Mesothelial cell of epicardium (in vitro differentiated cells): Measurements from ENCODE around the gene MCCC2. TPM values are rescaled to one million over a fixed set of nuclear protein-coding genes. Genes with fewer than 3 reads are reported as not detected.

Experiments
- DNase-seq, 2 experiments: peaks; one replicate each; pipeline ENCODE4 v3.0.0; 2021; ENCODE audit warnings: low spot score in 2 of 2; ENCODE audit not compliant: unreplicated experiment in 2 of 2
- H3K27ac Mint-ChIP-seq: 2 replicates; pipeline ENCODE4 v1.8.0; 2021; ENCODE audit warnings: mixed read lengths
- H3K27me3 Mint-ChIP-seq: 2 replicates; pipeline ENCODE4 v1.8.0; 2021; ENCODE audit warnings: low read depth, mixed read lengths
- H3K36me3 Mint-ChIP-seq: 2 replicates; pipeline ENCODE4 v1.8.0; 2021; ENCODE audit warnings: mixed read lengths
- H3K4me1 Mint-ChIP-seq: 2 replicates; pipeline ENCODE4 v1.8.0; 2021; ENCODE audit warnings: mixed read lengths
- H3K4me3 Mint-ChIP-seq: 2 replicates; pipeline ENCODE4 v1.8.0; 2021; ENCODE audit warnings: mild to moderate bottlenecking, moderate library complexity, mixed read lengths
- H3K9me3 Mint-ChIP-seq: 2 replicates; pipeline ENCODE4 v1.8.0; 2021; ENCODE audit warnings: mixed read lengths
- total RNA-seq: library from RNA; stranded (reverse); gene quantifications from 3 replicates; pipeline ENCODE4 v1.2.1, GENCODE V29; 2021
- TF ChIP-seq, protein P1 (sequence below): fragments of 200-600 bp; sonication (generic); IDR thresholded peaks from one replicate; pipeline ENCODE4 v1.5.0; 2021; ENCODE audit warnings: antibody characterized with exemption; ENCODE audit not compliant: unreplicated experiment

The MCCC2 gene
- total RNA-seq, 1 donor from 2014 or later = 44.6 TPM

DNA sequence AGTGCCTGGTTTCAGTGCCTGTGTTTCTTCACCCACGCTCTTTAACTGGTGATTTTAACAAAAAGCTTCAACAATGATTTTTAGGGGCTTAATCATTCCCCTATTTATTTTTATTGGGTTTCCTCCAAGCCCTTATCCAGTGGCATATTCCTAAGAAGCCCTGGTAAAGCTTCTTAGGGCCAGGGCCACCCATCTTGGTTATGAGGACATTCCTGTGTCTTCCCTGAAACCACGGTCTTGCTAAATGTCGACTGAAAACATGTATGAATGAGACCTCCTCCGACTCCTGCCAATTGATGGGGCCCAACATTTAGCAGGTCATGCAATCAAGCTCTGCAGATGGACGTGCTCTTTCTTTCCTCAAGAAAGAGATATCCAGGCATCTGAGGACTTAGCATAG is 118.3 kb downstream of the MCCC2 start:
- DNase-seq = no peak
- TF ChIP-seq, protein P1, sequence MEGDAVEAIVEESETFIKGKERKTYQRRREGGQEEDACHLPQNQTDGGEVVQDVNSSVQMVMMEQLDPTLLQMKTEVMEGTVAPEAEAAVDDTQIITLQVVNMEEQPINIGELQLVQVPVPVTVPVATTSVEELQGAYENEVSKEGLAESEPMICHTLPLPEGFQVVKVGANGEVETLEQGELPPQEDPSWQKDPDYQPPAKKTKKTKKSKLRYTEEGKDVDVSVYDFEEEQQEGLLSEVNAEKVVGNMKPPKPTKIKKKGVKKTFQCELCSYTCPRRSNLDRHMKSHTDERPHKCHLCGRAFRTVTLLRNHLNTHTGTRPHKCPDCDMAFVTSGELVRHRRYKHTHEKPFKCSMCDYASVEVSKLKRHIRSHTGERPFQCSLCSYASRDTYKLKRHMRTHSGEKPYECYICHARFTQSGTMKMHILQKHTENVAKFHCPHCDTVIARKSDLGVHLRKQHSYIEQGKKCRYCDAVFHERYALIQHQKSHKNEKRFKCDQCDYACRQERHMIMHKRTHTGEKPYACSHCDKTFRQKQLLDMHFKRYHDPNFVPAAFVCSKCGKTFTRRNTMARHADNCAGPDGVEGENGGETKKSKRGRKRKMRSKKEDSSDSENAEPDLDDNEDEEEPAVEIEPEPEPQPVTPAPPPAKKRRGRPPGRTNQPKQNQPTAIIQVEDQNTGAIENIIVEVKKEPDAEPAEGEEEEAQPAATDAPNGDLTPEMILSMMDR = no peak
- no peak overlapping the region for H3K27ac Mint-ChIP-seq
- peaks cover 74% of the 10 kb centered on the region for H3K27me3 Mint-ChIP-seq
- H3K36me3 Mint-ChIP-seq = no peaks in the 10 kb centered on the region
- no peak overlapping the region for H3K4me3 Mint-ChIP-seq
- no peaks in the 10 kb centered on the region for H3K4me1 Mint-ChIP-seq
- no peaks in the 10 kb centered on the region for H3K9me3 Mint-ChIP-seq

DNA sequence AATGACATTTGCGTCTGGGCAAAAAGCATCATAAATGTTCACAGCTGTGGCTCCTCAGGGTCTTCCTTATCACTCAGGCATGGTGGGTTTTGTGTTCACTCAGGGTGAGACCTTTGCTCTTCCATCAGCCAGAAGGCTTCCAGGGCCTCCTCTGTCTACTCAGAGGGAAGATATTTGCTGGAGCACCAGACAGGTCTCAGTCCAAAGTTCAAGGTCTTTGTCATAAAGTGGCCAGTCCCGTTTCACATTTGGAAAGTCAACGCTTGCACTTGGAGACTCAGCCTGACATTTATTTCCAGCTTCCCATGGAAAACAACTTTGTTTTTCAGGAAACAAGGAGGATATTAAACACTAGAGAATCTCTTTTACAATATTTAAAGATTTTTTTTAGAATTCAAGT is 119.8 kb downstream of the MCCC2 start:
- Mint-ChIP-seq H3K9me3 (no peaks in the 10 kb centered on the region), H3K4me3 (no peak overlapping the region), H3K27me3 (peaks cover 77% of the 10 kb centered on the region), H3K4me1 (no peaks in the 10 kb centered on the region), H3K27ac (no peak overlapping the region), H3K36me3 (no peaks in the 10 kb centered on the region)
- DNase-seq = no peak
- TF ChIP-seq, protein P1 = no peak

Other genes starting within 250 kb of the MCCC2 start
- gene BDP1, start 131.7 kb upstream of the MCCC2 start, total RNA-seq = 32.5 to 32.9 TPM (median 32.5 TPM) in 3 replicates
- gene CARTPT, start 131.9 kb downstream of the MCCC2 start, total RNA-seq = not detected in 3 replicates